Stimulated activated CD4-positive, alpha-beta T cell treated with anti-CD3 and anti-CD28 coated beads, Interleukin-12 subunit alpha, Interleukin-12 subunit beta, amount 100 ng/mL, for 4 hours (primary cell): ENCODE results near the gene CAPG.
"Not testable (repeated sequence)": the region's sequence is repeated elsewhere in the genome, so short reads cannot be mapped to it uniquely, and the experiment has no call there.

Source experiments
- DNase-seq: peaks from one replicate; pipeline ENCODE4 v3.0.0-alpha.2; 2020

The CAPG gene

DNA sequence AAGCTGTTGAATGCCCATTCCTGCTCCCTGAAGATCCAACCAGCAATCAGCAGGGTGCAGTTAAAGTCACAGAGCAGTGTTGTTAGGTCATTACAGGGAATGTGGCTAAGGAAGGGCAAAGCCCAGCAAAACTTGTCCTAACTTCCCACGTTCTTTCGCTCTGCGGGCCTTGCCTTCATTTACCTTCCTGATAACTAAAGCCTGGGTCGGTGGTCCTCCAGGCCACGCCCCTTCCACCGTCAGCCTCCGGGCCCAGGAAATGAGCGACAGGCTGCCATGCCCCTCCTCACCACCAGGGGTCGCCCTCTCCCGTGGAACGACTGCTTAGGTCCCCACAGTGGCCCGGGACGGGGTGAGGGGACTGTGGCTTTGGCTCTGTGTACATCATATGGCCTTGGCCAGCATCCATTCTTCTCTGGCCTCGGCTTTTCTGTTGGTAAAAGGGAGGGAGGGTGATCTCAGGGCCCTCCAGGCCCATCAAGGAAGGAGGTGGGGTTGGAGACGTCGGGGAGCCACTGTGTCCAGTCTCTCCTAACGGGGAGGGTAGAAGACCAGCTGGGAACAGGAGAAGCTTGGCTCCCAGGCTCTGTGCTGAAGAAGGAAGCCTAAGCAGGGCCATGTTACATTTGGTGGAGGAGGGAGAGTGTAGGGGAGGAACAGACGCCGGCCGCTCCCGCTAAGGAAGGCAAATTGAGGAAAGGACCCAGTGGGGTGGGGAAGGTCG lies 10.5 kb upstream of the CAPG start:
- peak; percentile 91 for DNase-seq

GRCh38 chr2:85419009-85419675 lies 9.0 kb upstream of the CAPG start:
- no peak for DNase-seq

DNA sequence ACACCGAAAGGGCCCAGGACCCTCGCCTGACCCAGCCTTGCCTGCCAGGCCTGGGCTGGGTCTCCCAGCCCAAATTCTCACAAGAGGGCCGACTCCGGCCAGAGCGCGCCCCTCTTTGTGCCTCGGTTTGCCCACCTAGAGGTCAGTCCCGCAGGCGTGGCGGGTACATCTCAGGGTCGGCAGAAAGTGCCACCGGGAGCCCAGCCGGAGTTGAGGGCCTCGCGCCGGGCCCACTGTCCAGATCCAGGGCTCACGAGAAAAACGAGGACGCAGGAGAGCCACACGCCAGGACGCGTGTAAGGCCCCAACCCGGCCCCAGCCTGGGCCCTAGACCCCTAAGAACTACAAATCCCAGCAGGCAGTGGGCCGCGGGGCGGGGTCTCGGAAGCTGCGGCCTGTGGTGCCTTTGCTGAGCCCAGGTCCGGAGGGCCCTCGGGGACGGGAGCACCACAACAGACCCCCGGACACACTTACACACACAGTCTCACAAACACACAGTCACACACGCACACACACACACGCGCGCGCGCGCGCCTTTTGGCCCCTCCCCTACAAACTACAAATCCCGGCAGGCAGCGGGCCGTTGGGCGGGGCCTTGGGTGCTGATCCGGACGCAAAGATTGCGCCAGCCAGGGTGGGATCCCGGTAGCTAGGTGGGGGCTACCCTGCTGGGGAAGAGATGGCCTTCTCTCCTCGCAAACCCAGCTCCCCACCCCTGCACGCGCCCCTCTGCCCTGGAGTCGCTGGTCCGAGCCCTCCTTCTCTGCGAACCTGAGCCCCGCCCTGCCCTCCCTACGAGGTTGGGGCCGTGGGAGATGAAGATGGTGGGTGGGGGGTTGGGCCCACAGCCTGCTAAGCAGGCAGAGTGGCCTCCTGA lies 8.2 kb upstream of the CAPG start, which contains the start of gene SH2D6:
Gene SH2D6, plus strand, starts transcription at position 583 of the 877 bp plus-strand sequence. CDS start 10,752 bp downstream, outside the sequence.
- DNase-seq: peak; percentile 82

DNA sequence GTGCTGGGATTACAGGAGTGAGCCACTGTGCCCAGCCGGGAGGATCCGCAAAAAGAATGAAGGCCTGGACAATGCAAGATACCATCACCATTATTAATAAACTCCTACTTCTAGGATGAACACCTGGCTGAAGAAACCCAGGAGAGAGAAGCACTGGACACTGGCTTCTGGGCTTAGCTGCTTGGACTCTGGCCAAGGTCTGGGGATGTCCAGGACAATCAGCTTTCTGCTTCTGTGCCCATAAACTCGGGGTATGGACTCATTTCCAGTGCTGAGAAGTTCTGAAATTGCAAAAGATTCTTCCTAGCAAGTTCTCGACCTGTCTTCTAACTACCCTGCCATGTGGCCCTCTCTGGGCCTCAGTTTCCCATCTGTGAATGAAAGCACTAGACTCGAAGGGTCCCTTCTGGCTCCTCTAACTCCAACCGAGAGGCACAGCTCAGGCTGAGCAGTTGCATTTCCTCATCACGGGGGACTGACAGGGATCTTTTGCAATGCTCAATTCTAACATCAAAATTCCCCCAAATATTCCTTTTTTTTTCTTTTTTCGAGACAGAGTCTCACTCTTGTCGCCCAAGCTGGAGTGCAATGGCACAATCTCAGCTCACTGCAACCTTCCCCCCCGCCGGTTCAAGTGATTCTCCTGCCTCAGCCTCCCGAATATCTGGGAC lies 5.9 kb upstream of the CAPG start:
- no peak for DNase-seq

- DNase-seq: no peak
Observed at GRCh38 chr2:85414761-85415553, 4.8 kb upstream of the CAPG start.

- DNase-seq: not testable (repeated sequence)
Observed at GRCh38 chr2:85414421-85414759, 4.2 kb upstream of the CAPG start.

GRCh38 chr2:85413592-85414420 lies 3.6 kb upstream of the CAPG start:
- DNase-seq: peak; percentile 47

GRCh38 chr2:85411405-85411748 lies 1.2 kb upstream of the CAPG start:
- no peak for DNase-seq

DNA sequence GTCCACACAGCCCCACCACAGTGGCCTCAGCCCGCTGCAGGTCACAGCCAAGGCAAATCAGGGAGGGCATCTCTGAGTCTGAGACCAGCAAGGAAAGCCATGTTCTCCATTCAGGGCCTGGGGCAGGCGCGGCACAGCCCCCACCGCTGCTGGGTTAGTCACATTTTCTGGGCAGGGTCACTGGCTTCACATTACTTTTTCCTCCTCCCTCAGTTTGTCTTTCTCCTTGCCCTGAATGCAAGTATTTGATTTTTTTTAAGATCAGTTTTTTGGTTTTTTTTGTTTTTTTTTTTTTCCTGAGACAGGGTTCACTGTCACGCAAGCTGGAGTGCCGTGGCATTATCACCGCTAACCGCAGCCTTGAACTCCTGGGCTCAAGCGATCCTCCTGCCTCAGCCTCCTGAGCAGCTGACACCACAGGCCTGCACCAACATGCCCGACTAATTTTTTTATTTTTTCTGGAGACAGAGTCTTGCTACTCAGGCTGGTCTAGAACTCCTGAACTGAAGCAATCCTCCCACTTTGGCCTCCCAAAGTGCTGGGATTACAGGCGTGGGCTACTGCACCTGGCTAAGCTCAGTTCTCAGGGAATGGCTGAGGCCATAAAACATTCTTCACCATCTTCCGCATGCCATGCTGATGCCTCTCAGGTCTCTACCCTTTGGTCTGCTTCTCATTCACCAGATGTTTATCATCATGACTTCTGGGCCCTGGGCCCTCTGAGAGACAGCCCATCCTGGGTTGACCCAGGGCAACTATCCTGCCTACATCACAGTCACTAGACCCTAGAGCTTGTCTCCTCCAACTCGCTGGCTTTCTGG lies 628 bp upstream of the CAPG start:
- no peak for DNase-seq

DNA sequence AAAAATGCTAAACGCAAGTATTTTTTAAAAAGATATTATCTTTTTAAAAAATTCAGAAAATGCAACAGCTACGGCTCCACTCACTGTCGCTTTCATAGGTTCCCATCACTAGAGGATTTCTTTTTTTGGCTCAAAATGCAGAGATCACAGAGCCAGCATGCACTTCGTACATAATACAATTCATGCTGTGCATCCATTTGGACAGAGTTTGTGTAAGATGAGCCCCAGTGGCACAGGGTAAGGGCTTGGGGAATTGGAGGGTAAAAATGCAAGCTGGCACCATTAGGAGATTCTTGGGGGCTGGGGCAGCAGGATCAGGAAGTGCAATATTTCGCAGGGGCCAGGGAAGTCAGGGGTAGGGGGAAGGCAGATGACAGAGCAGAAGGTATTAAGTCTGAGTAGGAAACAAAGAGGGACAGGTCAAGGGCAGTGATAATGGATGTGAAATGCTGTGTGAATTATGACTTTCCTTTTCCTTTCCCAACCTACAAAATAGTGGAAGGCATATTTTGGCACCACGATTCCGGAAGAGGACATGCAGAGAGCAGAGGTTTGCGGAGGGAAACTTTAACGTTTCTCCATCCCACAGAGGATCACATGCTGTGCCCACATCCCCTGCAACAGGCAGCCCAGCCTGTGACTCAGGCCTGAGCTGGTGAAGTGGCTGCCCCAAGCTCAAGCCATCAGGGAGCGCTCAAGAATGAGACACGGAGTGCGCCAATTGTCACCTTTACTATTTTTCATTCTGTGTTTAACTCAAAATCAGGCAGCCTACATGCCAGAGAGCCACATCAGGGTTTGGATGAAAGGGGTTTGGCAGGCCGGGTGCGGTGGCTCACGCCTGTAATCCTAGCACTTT lies 4.7 kb downstream of the CAPG start:
- peak; percentile 33 for DNase-seq

DNA sequence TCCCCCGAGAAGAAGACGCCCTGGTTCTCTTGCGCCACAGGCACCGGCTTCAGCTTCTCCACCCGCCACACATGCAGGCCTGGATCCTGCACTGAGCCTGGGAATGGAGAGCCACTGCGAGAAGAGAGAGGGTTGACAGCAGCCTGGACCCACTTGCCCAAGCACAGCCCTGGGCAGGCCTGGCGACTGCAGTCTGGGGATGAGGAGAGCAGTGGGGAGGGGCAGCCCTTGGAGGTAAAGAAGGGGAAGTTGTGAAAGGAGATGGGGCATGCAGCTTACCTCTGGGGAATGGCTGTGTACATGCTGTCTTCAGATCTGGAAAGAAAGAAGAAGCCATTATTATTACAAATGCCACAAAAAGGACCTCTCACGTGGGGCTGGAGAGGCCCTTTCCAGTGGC lies 8.3 kb downstream of the CAPG start:
- DNase-seq: no peak

DNA sequence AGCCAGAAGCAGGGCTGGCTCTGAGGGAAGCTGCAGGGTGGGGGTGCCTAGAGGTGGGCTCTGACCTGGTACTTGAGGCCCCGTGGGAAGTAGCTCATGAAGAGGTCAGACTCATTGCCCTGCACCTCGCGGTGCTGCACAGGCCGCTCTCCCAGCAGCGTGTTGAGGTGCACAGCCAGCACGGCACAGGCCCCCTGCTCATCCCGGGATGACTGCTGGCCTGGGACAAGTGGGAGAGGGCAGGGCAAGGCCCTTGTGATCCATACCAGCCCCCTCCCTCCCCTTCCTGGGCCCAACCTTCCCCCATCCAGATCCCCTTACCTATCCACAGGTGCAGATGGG lies 8.7 kb downstream of the CAPG start:
- DNase-seq: no peak

GRCh38 chr2:85400541-85401463 lies 9.4 kb downstream of the CAPG start:
- no peak for DNase-seq

- DNase-seq: no peak
Observed at GRCh38 chr2:85400023-85400422, 10.1 kb downstream of the CAPG start.

GRCh38 chr2:85399183-85399455 lies 11.0 kb downstream of the CAPG start:
- DNase-seq: no peak

DNA sequence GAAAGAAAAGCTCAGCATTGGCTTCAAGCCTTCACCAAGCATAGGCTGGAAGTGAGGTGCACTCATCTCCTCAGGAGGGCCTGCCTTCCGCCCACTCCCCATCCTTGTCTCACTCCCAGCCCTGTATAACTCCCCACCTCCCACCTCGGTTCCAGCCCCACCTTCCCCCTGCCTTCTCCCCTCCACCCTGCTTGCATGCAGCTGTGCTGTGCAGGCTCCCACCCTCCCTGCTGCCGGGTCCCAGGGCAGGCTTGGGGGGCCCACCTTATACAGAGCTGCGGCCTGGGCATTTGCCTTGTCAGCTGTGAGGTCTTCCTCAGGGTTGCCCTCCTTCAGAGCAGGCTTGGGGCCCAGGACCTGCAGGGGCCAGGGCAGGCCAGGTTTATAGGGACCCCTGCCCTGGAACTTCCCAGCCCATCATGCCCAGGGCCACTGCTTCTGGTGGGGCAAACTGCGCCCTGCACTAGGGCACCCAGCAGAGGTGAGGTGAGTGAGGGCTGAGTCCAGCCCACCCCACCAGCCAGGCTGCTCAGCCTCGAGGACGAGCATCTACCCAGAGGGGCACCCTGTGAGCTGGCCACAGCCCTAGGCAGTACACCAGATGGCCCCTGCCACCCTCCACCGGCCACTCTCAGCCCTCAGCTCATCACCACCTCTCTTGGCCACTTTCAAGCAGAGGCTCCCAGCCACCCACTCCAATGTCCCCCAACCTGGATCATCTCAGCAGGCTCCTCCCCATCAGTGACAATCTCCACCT lies 11.6 kb downstream of the CAPG start:
- no peak for DNase-seq

DNA sequence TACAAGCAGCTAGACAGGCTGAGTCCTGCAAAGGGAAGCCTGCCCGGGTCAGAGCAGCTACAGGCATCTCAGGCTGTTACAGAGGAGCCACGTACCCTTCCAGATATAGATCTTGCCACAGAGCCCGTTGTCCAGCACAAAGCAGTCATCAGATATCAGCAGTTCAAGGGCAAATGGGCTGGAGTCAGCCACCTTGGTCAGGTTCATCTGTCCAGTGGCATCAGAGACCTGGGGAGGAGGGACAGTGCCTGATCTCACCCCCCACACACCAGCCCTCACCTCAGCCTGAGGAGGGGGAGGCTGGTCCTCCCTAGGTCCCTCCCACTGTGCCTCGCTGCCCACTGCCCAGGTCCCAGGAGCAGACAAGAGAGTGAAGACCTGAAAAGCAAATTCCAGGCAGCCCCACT lies 12.2 kb downstream of the CAPG start:
- DNase-seq: no peak
